ENCODE data around the gene SEC11C. TPM values are rescaled to one million over a fixed set of nuclear protein-coding genes. Genes with fewer than 3 reads are reported as not detected.

SEC11C gene
- total and polyA plus RNA-seq, 4 experiments from 2014 or later: 85.1 to 271 (median 151) TPM

GRCh38 chr18:59159265-59159664 is 19.6 kb downstream of the SEC11C start:
- peak overlapping the region in 1 of 7 donors; percentile 8 for H3K27ac Mint-ChIP-seq
- intact Hi-C loops (cut with micrococcal nuclease): no loop called here
- no peaks in the 10 kb centered on the region for H3K27me3 Mint-ChIP-seq

GRCh38 chr18:59159986-59160385 is 20.3 kb downstream of the SEC11C start:
- no peaks in the 10 kb centered on the region for H3K4me1 ChIP-seq (ENCODE audit: insufficient read depth, low read length)
- Mint-ChIP-seq H3K27me3 (no peaks in the 10 kb centered on the region), H3K4me3 (no peak overlapping the region), H3K27ac (no peak overlapping the region), H3K9me3 (no peaks in the 10 kb centered on the region), H3K36me3 (peaks cover 33 to 45% of the 10 kb centered on the region in 2 donors), H3K4me1 (no peaks in the 10 kb centered on the region)
- intact Hi-C loops (cut with micrococcal nuclease): no loop called here
- DNase-seq: no peak
- POLR2A ChIA-PET (ENCODE audit: partially characterized antibody): interaction anchor here (1.2 kb wide), 1 partner anchor 20 kb away, joined by 3 read pairs; the partner anchor contains the start of gene SEC11C
- H3K27me3 ChIP-seq (ENCODE audit: insufficient read depth, low read length): no peaks in the 10 kb centered on the region
- no peaks in the 10 kb centered on the region for H3K9me3 ChIP-seq (ENCODE audit: control insufficient read depth in 1 of 2, low read length in 2 of 2)
- CTCF ChIA-PET (ENCODE audit: partially characterized antibody): no interaction called here
- no peak overlapping the region for H3K27ac ChIP-seq (ENCODE audit: low read depth, low read length)
- H3K36me3 ChIP-seq (ENCODE audit: insufficient read depth, low read length): peaks cover 15% of the 10 kb centered on the region
- H3K4me3 ChIP-seq (ENCODE audit: low read length in 2 of 2): no peak overlapping the region

More at GRCh38 chr18:59159265-59159664, 19.6 kb downstream of the SEC11C start:
- DNase-seq: no peak
- Mint-ChIP-seq H3K4me1 (no peaks in the 10 kb centered on the region), H3K36me3 (peaks cover 36 to 50% of the 10 kb centered on the region in 2 donors), H3K9me3 (no peaks in the 10 kb centered on the region), H3K4me3 (no peak overlapping the region)
- Histone ChIP-seq H3K4me3 (ENCODE audit: low read length in 2 of 2) (no peak overlapping the region), H3K9me3 (ENCODE audit: control insufficient read depth in 1 of 2, low read length in 2 of 2) (no peaks in the 10 kb centered on the region), H3K4me1 (ENCODE audit: insufficient read depth, low read length) (no peaks in the 10 kb centered on the region), H3K36me3 (ENCODE audit: insufficient read depth, low read length) (peaks cover 17% of the 10 kb centered on the region), H3K27me3 (ENCODE audit: insufficient read depth, low read length) (no peaks in the 10 kb centered on the region), H3K27ac (ENCODE audit: low read depth, low read length) (no peak overlapping the region)
- ChIA-PET CTCF (ENCODE audit: partially characterized antibody) (no interaction called here), POLR2A (ENCODE audit: partially characterized antibody) (no interaction called here)

- peaks cover 8 to 10% of the 10 kb centered on the region in 2 donors for H3K27me3 Mint-ChIP-seq
- H3K9me3 Mint-ChIP-seq: peaks cover under 1 to 61% (median 38%) of the 10 kb centered on the region in 8 donors
- no peak for DNase-seq
- intact Hi-C loops (cut with micrococcal nuclease): no loop called here
- CTCF ChIA-PET (ENCODE audit: partially characterized antibody): no interaction called here
- no peaks in the 10 kb centered on the region for H3K27me3 ChIP-seq (ENCODE audit: insufficient read depth, low read length)
- no peaks in the 10 kb centered on the region for H3K4me1 Mint-ChIP-seq
- POLR2A ChIA-PET (ENCODE audit: partially characterized antibody): no interaction called here
- H3K9me3 ChIP-seq (ENCODE audit: control insufficient read depth in 1 of 2, low read length in 2 of 2): no peaks in the 10 kb centered on the region
- peak overlapping the region in 1 of 7 donors; percentile 32 for H3K27ac Mint-ChIP-seq
- no peak overlapping the region for H3K4me3 Mint-ChIP-seq
- H3K36me3 Mint-ChIP-seq: peaks cover 0 to 4% of the 10 kb centered on the region in 2 donors
- H3K27ac ChIP-seq (ENCODE audit: low read depth, low read length): no peak overlapping the region
- no peaks in the 10 kb centered on the region for H3K36me3 ChIP-seq (ENCODE audit: insufficient read depth, low read length)
- no peaks in the 10 kb centered on the region for H3K4me1 ChIP-seq (ENCODE audit: insufficient read depth, low read length)
- H3K4me3 ChIP-seq (ENCODE audit: low read length in 2 of 2): no peak overlapping the region
These were observed 33.1 kb downstream of the SEC11C start for GRCh38 chr18:59172664-59173249.

GRCh38 chr18:59177485-59177884 is 37.8 kb downstream of the SEC11C start:
- no peak overlapping the region for H3K27ac Mint-ChIP-seq
- ChIA-PET POLR2A (ENCODE audit: partially characterized antibody) (no interaction called here), CTCF (ENCODE audit: partially characterized antibody) (interaction anchor here (1.8 kb wide), 1 partner anchor 92 kb away, joined by 5 read pairs; no protein-coding TSS in a partner anchor)
- no peaks in the 10 kb centered on the region for H3K4me1 ChIP-seq (ENCODE audit: insufficient read depth, low read length)
- intact Hi-C loops (cut with micrococcal nuclease): no loop called here
- H3K36me3 ChIP-seq (ENCODE audit: insufficient read depth, low read length): no peaks in the 10 kb centered on the region
- peaks cover 4 to 20% of the 10 kb centered on the region in 2 donors for H3K27me3 Mint-ChIP-seq
- no peak for DNase-seq
- peaks cover 0 to 30% (median 22%) of the 10 kb centered on the region in 8 donors for H3K9me3 Mint-ChIP-seq
- H3K9me3 ChIP-seq (ENCODE audit: control insufficient read depth in 1 of 2, low read length in 2 of 2): no peaks in the 10 kb centered on the region
- H3K4me1 Mint-ChIP-seq: no peaks in the 10 kb centered on the region
- H3K4me3 Mint-ChIP-seq: no peak overlapping the region
- no peak overlapping the region for H3K4me3 ChIP-seq (ENCODE audit: low read length in 2 of 2)
- no peaks in the 10 kb centered on the region for H3K27me3 ChIP-seq (ENCODE audit: insufficient read depth, low read length)
- H3K27ac ChIP-seq (ENCODE audit: low read depth, low read length): no peak overlapping the region
- no peaks in the 10 kb centered on the region for H3K36me3 Mint-ChIP-seq

GRCh38 chr18:59180150-59180845 is 40.6 kb downstream of the SEC11C start:
- no peaks in the 10 kb centered on the region for H3K4me1 Mint-ChIP-seq
- no peak for DNase-seq
- peaks cover 7 to 21% of the 10 kb centered on the region in 2 donors for H3K27me3 Mint-ChIP-seq
- Histone ChIP-seq H3K36me3 (ENCODE audit: insufficient read depth, low read length) (no peaks in the 10 kb centered on the region), H3K4me1 (ENCODE audit: insufficient read depth, low read length) (no peaks in the 10 kb centered on the region), H3K27me3 (ENCODE audit: insufficient read depth, low read length) (no peaks in the 10 kb centered on the region), H3K27ac (ENCODE audit: low read depth, low read length) (no peak overlapping the region), H3K4me3 (ENCODE audit: low read length in 2 of 2) (no peak overlapping the region), H3K9me3 (ENCODE audit: control insufficient read depth in 1 of 2, low read length in 2 of 2) (no peaks in the 10 kb centered on the region)
- H3K27ac Mint-ChIP-seq: peak overlapping the region in 1 of 7 donors; percentile 55
- no peak overlapping the region for H3K4me3 Mint-ChIP-seq
- peaks cover 0 to 4% (median 0%) of the 10 kb centered on the region in 8 donors for H3K9me3 Mint-ChIP-seq
- CTCF ChIA-PET (ENCODE audit: partially characterized antibody): interaction anchor here (0.6 kb wide), 1 partner anchor 658 kb away, joined by 4 read pairs; no protein-coding TSS in a partner anchor
- no peaks in the 10 kb centered on the region for H3K36me3 Mint-ChIP-seq
- POLR2A ChIA-PET (ENCODE audit: partially characterized antibody): no interaction called here
- intact Hi-C loops (cut with micrococcal nuclease): no loop called here

GRCh38 chr18:59182673-59183072 is 43.0 kb downstream of the SEC11C start:
- Mint-ChIP-seq H3K36me3 (no peaks in the 10 kb centered on the region), H3K4me1 (no peaks in the 10 kb centered on the region), H3K4me3 (no peak overlapping the region), H3K27ac (no peak overlapping the region), H3K27me3 (peaks cover 5 to 15% of the 10 kb centered on the region in 2 donors), H3K9me3 (no peaks in the 10 kb centered on the region)
- ChIA-PET POLR2A (ENCODE audit: partially characterized antibody) (no interaction called here), CTCF (ENCODE audit: partially characterized antibody) (interaction anchor here (1.0 kb wide), 1 partner anchor 126 kb away, joined by 3 read pairs; no protein-coding TSS in a partner anchor)
- H3K27ac ChIP-seq (ENCODE audit: low read depth, low read length): no peak overlapping the region
- H3K36me3 ChIP-seq (ENCODE audit: insufficient read depth, low read length): no peaks in the 10 kb centered on the region
- intact Hi-C loops (cut with micrococcal nuclease): no loop called here
- no peak for DNase-seq
- no peaks in the 10 kb centered on the region for H3K27me3 ChIP-seq (ENCODE audit: insufficient read depth, low read length)
- no peaks in the 10 kb centered on the region for H3K9me3 ChIP-seq (ENCODE audit: control insufficient read depth in 1 of 2, low read length in 2 of 2)
- H3K4me3 ChIP-seq (ENCODE audit: low read length in 2 of 2): no peak overlapping the region
- no peaks in the 10 kb centered on the region for H3K4me1 ChIP-seq (ENCODE audit: insufficient read depth, low read length)

GRCh38 chr18:59189008-59189407 is 49.3 kb downstream of the SEC11C start:
- POLR2A ChIA-PET (ENCODE audit: partially characterized antibody): no interaction called here
- no peaks in the 10 kb centered on the region for H3K36me3 ChIP-seq (ENCODE audit: insufficient read depth, low read length)
- peaks cover 3% of the 10 kb centered on the region for H3K27me3 ChIP-seq (ENCODE audit: insufficient read depth, low read length)
- DNase-seq: no peak
- peaks cover 3 to 5% of the 10 kb centered on the region in 2 donors for H3K27me3 Mint-ChIP-seq
- intact Hi-C loops (cut with micrococcal nuclease): no loop called here
- no peak overlapping the region for H3K27ac ChIP-seq (ENCODE audit: low read depth, low read length)
- no peak overlapping the region for H3K4me3 Mint-ChIP-seq
- peaks cover 0 to 3% (median 0%) of the 10 kb centered on the region in 8 donors for H3K9me3 Mint-ChIP-seq
- no peak overlapping the region for H3K4me3 ChIP-seq (ENCODE audit: low read length in 2 of 2)
- H3K4me1 ChIP-seq (ENCODE audit: insufficient read depth, low read length): no peaks in the 10 kb centered on the region
- CTCF ChIA-PET (ENCODE audit: partially characterized antibody): no interaction called here
- H3K4me1 Mint-ChIP-seq: no peaks in the 10 kb centered on the region
- no peak overlapping the region for H3K27ac Mint-ChIP-seq
- no peaks in the 10 kb centered on the region for H3K9me3 ChIP-seq (ENCODE audit: control insufficient read depth in 1 of 2, low read length in 2 of 2)
- no peaks in the 10 kb centered on the region for H3K36me3 Mint-ChIP-seq

All from CD4-positive, alpha-beta memory T cell (primary cell).